ENCODE measurements around the gene NDUFAB1. TPM values are rescaled to one million over a fixed set of nuclear protein-coding genes. Genes with fewer than 3 reads are reported as not detected.

The NDUFAB1 gene
- total and polyA plus RNA-seq, 3 donors from 2014 or later = 65.4 to 115 (median 79.5) TPM

DNA sequence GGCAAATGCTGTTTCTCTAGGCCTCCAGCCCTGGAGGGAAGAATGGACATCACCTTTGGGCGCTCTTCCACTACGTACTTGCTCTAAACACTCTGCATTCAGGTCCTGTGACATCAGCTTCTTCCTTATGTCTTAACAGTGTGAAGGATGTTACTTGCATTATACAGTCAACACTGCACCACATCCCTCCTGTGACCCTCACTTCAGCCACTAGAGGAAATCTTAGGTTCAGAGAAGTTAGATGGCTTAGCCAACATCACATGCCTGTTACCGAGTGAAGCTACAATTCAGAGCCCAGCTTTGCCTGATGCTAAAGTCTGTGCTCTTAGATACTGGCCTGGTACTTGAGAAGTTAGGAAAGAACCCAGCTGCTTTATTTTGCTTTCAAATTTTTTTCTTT lies 20.3 kb downstream of the NDUFAB1 start:
- H3K36me3 ChIP-seq (ENCODE audit: low read depth, missing control alignments) = no peaks in the 10 kb centered on the region

GRCh38 chr16:23573817-23574216 lies 22.3 kb downstream of the NDUFAB1 start:
- Histone ChIP-seq H3K9me3 (no peaks in the 10 kb centered on the region), H3K27me3 (no peaks in the 10 kb centered on the region), H3K27ac (no peak overlapping the region), H3K36me3 (ENCODE audit: low read depth, missing control alignments) (no peaks in the 10 kb centered on the region), H3K4me1 (peaks cover 11% of the 10 kb centered on the region), H3K4me3 (no peak overlapping the region)
- no peak for DNase-seq
- TF ChIP-seq POLR2A (IDR thresholded peaks at IDR 0.05) (no peak), CTCF (IDR thresholded peaks at IDR 0.05) (no peak)
- intact Hi-C loops (cut with DNase I; ENCODE audit: low total_unique reads) = no loop called here
- WGBS, 2 donors = 88% methylated on average over 5 of the region's 5 CpGs

More for the DNA sequence above, 20.3 kb downstream of the NDUFAB1 start:
- TF ChIP-seq CTCF (IDR thresholded peaks at IDR 0.05) (no peak), POLR2A (IDR thresholded peaks at IDR 0.05) (no peak)
- no peak for DNase-seq
- H3K27me3 ChIP-seq = no peaks in the 10 kb centered on the region
- H3K4me1 ChIP-seq = peaks cover 12% of the 10 kb centered on the region
- no peaks in the 10 kb centered on the region for H3K9me3 ChIP-seq
- no peak overlapping the region for H3K4me3 ChIP-seq
- H3K27ac ChIP-seq = no peak overlapping the region
- intact Hi-C loops (cut with DNase I; ENCODE audit: low total_unique reads) = no loop called here
- 87 to 89% methylated on average over 3 of the region's 3 CpGs for WGBS, 2 donors

GRCh38 chr16:23572394-23572793 lies 23.7 kb downstream of the NDUFAB1 start:
- intact Hi-C loops (cut with DNase I; ENCODE audit: low total_unique reads) = no loop called here
- Histone ChIP-seq H3K27me3 (no peaks in the 10 kb centered on the region), H3K4me3 (no peak overlapping the region), H3K4me1 (no peaks in the 10 kb centered on the region), H3K27ac (no peak overlapping the region), H3K36me3 (ENCODE audit: low read depth, missing control alignments) (no peaks in the 10 kb centered on the region), H3K9me3 (no peaks in the 10 kb centered on the region)
- WGBS, 2 donors = 88 to 95% methylated on average over 9 of the region's 9 CpGs
- no peak for DNase-seq
- TF ChIP-seq POLR2A (IDR thresholded peaks at IDR 0.05) = no peak
- no peak for TF ChIP-seq CTCF (IDR thresholded peaks at IDR 0.05)

GRCh38 chr16:23571895-23572294 lies 24.2 kb downstream of the NDUFAB1 start:
- DNase-seq = no peak
- TF ChIP-seq CTCF (IDR thresholded peaks at IDR 0.05) (no peak), POLR2A (IDR thresholded peaks at IDR 0.05) (no peak)
- Histone ChIP-seq H3K27me3 (no peaks in the 10 kb centered on the region), H3K4me3 (no peak overlapping the region), H3K4me1 (no peaks in the 10 kb centered on the region), H3K27ac (no peak overlapping the region), H3K36me3 (ENCODE audit: low read depth, missing control alignments) (no peaks in the 10 kb centered on the region), H3K9me3 (no peaks in the 10 kb centered on the region)
- intact Hi-C loops (cut with DNase I; ENCODE audit: low total_unique reads) = no loop called here
- 87 to 93% methylated on average over 5 of the region's 5 CpGs for WGBS, 2 donors

DNA sequence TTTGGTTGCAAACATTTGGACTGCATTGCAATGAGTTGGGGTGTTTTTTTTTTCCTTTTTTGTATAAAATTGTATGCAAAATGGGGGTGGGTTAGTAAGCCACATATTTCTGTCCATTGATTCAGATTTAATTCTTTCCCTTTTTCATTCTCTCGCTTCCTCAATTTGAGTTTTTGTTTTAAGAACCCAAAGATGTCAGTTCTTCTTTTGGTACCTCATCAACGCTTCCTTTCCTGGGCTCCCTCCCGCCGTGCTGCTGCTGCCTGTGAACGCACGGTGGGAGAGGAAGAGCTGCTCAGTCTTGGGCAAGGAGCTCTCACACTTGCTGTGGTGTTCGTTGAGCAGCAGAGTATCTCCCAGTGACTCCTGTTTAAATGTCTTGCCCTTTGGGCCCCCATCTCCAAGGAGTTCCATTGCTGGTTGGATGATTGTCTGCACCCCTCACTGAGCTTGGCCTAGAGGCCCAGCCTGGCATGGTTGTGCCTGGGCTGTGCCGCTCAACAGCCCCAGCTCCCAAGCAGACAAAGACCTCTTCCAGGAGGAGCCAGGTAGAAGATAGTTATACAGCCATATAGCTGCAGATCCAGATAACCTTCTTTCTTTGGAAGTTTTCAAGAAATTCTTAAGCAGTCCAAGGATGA lies 25.0 kb downstream of the NDUFAB1 start:
- WGBS, 2 donors = 79 to 92% methylated on average over 8 of the region's 8 CpGs
- H3K36me3 ChIP-seq (ENCODE audit: low read depth, missing control alignments) = no peaks in the 10 kb centered on the region
- intact Hi-C loops (cut with DNase I; ENCODE audit: low total_unique reads) = no loop called here

More for the DNA sequence above, 25.0 kb downstream of the NDUFAB1 start:
- no peak for TF ChIP-seq POLR2A (IDR thresholded peaks at IDR 0.05)
- TF ChIP-seq CTCF (IDR thresholded peaks at IDR 0.05) = no peak
- Histone ChIP-seq H3K27ac (no peak overlapping the region), H3K4me3 (no peak overlapping the region), H3K9me3 (no peaks in the 10 kb centered on the region), H3K27me3 (no peaks in the 10 kb centered on the region), H3K4me1 (peaks cover 4% of the 10 kb centered on the region)
- DNase-seq = no peak
